ENCODE data around the gene RNF10.
"Not testable (repeated sequence)": the region's sequence is repeated elsewhere in the genome, so short reads cannot be mapped to it uniquely, and the experiment has no call there.

Gene RNF10

DNA sequence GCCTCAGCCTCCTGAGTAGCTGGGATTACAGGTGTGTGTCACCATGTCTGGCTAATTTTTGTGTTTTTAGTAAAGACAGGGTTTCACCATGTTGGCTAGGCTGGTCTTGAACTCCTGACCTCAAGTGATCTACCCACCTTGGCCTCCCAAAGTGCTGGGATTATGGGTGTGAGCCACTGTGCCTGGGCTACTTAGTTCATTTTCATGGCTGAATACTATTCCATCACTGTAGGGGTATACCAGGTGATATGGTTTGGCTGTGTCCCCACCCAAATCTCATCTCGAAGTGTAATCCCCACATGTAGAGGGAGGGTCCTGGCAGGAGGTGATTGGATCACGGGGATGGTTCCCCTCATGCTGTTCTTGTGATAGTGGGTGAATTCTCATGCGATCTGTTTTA is 83.0 kb downstream of the RNF10 start:
- not testable (repeated sequence) for DNase-seq

DNA sequence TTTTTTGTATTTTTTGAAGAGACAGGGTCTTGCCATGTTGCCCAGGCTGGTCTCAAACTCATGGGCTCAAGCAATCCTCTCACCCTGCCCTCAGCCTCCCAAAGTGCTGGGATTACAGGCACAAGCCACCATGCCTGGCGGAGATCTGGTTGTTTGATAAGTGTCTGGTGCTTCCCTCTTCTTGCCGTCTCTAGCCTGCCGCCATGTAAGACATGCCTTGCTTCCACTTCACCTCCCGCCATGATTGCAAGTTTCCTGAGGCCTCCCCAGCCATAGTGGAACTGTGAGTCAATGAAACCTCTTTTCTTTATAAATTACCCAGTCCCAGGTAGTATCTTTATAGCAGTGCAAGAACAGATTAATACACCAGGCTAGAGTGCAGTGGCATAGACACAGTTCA is 83.6 kb downstream of the RNF10 start:
- DNase-seq, result not testable (repeated sequence)

- no peak for DNase-seq
Observed at GRCh38 chr12:120618954-120619615, 84.9 kb downstream of the RNF10 start.

DNA sequence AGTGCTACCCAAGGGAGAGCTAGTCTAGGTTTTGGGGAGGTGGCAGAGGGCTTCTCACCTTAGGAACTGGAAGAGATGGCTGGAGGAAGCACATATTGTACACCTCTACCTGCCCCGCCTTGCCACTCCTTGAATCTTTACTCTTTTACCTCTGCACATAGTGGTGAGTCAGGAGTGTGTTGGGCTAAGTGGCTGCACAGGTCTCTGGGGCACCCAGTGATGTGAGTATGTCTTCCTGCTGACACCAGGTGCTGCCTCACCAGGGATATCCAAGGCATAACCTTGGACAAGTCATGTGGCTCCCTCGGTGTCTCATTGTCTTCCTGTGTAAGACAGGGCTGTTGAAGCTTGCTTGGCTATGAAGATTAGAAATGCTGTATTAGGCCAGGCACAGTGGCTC is 86.5 kb downstream of the RNF10 start:
- no peak for DNase-seq

GRCh38 chr12:120625557-120626419 is 91.6 kb downstream of the RNF10 start:
- DNase-seq, result no peak
